Frontal cortex (tissue), 4 donors: Measurements from ENCODE around the gene KNOP1. TPM values are rescaled to one million over a fixed set of nuclear protein-coding genes. Genes with fewer than 3 reads are reported as not detected.
A peak's percentile ranks its signal among the peaks of the same experiment; 100 is the strongest.
"Not testable (repeated sequence)": the region's sequence is repeated elsewhere in the genome, so short reads cannot be mapped to it uniquely, and the experiment has no call there.

Experiments
- DNase-seq, 2 donors: peaks; one replicate each; pipeline ENCODE4 v3.0.0; 2012; ENCODE audit warnings: low spot score in 2 of 2
- FAIRE-seq: peaks from 2 replicates; lab custom pipeline; 2012; peaks lifted over from hg19 to GRCh38; lab: Jason Lieb, UNC
- total RNA-seq: library from RNA; depleted of rRNA; stranded (reverse); fragments of >200 nt; gene quantifications from one replicate; pipeline ENCODE4 v1.2.3, GENCODE V29; 2014
- donor health status: control.
- donor health status: control.
- donor health status: control.

The KNOP1 gene
- total RNA-seq, 1 donor from 2014 or later: 20.0 TPM

DNA sequence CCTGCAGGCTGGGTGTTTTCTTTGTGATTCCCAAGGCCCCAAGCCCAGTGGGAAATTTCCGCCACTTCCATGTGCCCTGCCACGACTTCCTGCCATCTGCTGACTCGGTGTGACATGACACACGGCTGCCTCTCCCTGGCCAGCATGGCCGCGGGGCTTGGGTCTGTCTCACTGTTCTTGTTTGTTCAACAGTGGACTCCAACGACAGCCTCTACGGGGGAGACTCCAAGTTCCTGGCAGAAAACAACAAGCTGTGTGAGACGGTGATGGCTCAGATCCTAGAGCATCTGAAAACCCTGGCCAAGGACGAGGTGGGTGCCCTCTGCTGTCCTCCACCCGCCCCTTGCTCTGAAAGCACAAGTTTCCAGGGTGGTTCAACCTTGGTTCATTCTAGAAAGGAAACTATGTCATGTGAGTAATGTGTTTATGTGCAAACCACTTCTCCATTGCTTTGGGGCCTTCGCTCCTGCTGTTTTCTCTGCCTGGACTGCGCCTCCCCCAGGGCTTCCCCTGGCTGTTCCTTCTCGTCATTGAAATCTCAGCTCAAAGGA is 26.8 kb downstream of the KNOP1 start:
- FAIRE-seq (no peak), DNase-seq (no peak)

DNA sequence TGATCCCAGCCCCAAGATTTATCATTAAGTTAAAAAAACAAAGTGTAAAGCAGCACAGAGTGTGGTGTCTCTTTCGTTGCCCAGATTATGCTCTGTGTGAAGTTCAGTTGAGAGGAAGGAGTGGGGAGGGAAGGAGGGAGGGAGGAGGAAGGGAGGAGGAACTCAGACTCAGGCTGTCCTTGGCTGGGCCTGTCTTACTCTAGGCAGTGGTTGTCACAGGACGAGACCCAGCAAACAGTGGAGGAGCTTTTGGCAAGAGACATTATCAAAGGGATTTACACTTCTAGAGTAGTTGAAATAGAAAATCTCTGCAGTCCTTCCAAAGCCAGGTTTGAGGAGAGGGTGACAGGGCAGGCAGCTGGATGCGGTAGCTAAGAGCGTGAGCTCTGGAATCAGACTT is 27.8 kb downstream of the KNOP1 start:
- FAIRE-seq: no peak
- no peak for DNase-seq

DNA sequence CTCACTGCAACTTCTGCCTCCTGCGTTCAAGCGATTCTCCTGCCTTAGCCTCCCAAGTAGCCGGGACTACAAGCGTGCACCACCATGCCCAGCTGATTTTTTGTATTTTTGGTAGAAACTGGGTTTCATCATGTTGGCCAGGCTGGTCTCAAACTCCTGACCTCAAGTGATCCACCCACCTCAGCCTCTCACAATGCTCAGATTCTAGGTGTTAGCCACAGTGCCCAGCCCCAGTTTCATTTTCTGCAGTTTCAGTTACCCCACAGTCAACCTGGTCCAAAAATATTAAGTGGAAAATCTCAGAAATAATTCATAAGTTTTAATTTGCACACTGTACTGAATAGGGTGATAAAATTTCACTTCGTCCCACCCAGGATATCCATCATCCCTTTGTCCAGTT is 28.7 kb downstream of the KNOP1 start:
- FAIRE-seq: no peak
- DNase-seq: no peak

GRCh38 chr16:19688396-19689024 is 29.5 kb downstream of the KNOP1 start:
- no peak for FAIRE-seq
- DNase-seq: no peak

DNA sequence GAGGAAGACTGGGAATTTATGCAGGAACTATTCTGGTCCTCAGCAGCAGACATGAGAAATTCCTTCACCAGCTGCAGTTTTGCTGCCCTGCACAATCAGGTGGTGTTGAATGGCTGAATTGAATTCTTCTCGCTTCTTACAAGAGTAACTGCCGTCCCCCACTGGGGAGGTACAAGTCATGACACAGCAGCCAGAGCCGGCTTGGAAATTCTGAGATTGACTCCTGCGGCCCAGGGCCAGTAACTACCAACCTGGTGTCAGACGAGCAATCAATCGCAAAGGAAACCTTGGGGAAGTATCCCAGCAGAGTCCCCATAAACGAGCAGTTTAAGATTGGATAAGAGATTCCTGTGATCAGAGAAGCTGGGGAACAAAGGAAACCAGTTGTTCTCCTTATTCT is 30.7 kb downstream of the KNOP1 start:
- FAIRE-seq (no peak), DNase-seq (no peak)

DNA sequence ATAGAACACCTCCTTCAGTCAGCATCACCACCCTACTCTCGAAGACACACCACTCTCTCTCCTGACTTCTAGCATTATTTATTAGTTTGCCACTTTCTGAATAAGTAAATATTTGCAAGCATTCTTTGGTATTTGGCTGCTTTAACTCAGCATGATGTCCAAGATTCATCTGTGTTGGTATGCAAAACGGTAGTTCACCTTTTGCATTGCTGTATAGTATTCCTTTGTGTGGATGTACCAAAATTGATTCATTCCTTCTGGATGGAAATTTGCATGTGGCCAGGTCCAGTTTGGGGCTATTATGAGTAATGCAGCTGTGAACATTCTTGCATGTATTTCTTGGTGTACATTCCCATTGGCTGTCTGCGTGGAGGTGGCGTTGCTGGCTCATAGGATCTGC is 32.9 kb downstream of the KNOP1 start:
- DNase-seq (no peak), FAIRE-seq (no peak)

DNA sequence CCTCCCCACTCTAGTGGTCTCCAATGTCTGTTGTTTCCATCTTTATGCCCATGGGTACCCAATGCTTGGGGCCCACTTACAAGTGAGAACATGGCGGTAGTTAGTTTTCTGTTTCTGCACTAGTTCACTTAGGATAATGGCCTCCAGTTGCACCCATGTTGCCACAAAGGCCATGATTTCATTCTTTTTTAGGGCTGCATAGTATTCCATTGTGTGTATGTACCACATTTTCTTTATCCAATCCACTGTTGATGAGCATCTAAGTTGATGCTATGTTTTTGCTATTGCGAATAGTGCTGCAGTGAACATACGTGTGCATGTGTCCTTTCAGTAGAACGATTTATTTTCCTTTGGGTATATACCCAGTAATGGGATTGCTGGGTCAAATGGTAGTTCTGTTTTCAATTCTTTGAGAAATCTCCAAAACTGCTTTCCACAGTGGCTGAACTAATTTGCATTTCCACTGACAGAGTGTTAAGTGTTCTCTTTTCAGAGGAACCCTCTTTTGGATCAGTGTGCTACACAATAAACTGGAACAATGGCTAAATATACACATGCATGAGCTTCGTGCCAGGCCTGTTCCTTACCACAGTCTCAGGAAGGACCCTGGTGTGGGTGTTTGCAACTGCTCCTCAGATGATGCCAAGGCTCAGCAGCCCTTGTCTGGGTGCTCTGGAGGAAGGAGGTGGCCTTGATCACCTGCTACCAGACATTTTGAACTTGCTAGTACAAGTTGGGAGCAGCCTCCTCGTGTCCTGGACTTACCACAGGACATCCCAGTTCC is 34.4 kb downstream of the KNOP1 start:
- no peak for FAIRE-seq
- DNase-seq: no peak

DNA sequence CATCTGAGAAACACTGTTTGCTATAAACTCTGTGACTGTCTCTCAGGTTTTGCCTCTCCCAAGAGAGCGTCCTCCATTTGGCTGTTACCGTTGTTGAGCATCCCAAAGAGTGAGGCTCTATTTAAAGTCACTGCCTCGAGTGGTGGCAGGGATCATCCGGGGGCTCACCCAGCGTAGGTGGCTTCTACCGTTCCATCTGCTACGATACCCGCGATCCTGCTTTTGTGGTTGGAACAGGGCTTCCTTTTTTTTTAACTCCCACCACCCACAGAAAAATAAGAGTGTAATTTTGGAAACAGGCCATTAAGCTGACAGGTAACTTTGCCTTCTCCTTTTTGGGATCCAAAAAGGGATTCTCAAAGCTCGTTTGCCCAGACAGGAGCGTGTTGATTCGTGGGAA is 36.4 kb downstream of the KNOP1 start:
- no peak for FAIRE-seq

DNA sequence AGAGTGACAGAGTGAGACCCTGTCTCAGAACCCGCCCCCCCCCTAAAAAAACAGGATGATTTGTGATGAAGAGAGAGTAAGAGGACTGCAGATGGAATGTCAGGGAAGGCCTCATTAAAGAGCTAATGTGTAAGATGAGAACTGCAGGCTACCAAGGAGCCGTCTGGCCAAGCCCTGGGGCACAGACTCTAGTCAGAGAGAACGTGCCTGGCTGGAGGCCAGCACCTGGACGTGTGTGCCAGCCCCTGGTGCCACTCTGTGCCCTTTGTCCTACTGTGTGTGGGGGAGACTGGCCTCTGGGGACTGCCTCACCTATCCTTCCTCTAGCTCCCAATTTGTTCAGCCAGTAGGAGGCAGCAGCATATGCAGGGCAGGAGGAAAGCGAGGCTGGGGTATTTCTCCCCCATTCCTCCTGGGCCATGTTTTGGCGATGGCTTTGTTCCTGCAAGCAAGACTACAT is 37.1 kb downstream of the KNOP1 start:
- no peak for FAIRE-seq

More for the DNA sequence above, 36.4 kb downstream of the KNOP1 start:
- DNase-seq: no peak

GRCh38 chr16:19679281-19679680 is 38.7 kb downstream of the KNOP1 start:
- FAIRE-seq, DNase-seq: not testable (repeated sequence)

More for the DNA sequence above, 37.1 kb downstream of the KNOP1 start:
- no peak for DNase-seq

GRCh38 chr16:19678804-19679203 is 39.2 kb downstream of the KNOP1 start:
- no peak for FAIRE-seq
- DNase-seq: no peak

DNA sequence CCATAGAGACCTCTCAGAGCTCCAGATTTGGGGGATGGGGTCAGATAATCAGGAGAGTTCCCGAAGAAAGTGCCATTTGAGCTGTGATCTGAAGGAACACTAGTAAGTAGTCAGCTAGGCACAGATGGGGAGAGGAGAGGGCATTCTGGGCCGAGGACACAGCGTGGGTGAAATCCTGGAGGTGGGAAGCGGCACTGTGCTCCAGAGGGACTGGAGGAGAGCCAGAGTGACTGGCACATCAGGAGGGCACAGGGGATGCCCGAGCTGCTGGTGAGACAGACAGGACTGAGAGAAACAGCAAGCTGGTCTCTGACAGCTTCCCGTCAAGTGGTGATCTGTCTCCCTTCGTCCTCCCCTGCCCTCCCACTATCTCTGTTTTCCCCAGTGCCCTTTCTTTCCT is 40.6 kb downstream of the KNOP1 start:
- FAIRE-seq: no peak
- DNase-seq: no peak

GRCh38 chr16:19674485-19674884 is 43.5 kb downstream of the KNOP1 start:
- DNase-seq (no peak), FAIRE-seq (no peak)

- FAIRE-seq (no peak), DNase-seq (no peak)
Measured at GRCh38 chr16:19672378-19672777, 45.6 kb downstream of the KNOP1 start.

GRCh38 chr16:19666477-19666876 is 51.5 kb downstream of the KNOP1 start:
- DNase-seq (peak in 1 of 2 donors; percentile 25), FAIRE-seq (peak; percentile 52)

DNA sequence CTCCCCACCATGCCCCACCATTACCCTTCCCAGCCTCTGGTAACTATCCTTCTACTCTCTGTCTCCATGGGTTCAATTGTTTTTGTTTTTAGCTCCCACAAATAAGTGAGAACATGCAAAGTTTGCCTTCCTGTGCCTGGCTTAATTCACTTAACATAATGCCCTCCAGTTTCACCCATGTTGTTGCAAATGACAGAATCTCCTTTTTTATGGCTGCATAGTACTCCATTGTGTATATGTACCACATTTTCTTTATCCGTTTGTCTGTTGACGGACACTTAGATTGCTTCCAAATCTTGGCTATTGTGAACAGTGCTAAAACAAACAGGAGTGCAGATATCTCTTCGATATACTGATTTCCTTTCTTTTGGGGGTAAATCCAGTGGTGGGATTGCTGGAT is 52.7 kb downstream of the KNOP1 start:
- DNase-seq, FAIRE-seq: not testable (repeated sequence)

GRCh38 chr16:19664166-19664565 is 53.9 kb downstream of the KNOP1 start:
- FAIRE-seq (no peak), DNase-seq (no peak)

GRCh38 chr16:19662351-19662750 is 55.7 kb downstream of the KNOP1 start:
- no peak for DNase-seq
- no peak for FAIRE-seq

DNA sequence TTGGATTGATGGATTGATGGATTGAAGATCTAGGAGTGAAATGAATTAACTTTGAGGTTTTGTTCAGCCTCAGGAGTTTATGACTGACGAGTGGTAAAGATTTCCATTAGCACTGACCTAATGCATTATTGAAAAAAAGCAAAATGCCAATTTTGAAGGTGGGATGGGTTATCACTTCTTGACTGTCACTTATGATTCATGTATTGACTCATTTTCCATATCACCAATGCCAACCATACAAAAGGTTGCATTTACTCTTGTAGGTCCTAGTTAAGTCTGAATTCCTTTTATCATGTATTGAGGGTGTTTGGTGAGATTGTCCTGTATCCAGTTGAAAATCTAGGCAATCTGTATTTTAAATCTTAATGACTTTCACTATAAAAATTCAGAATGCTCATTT is 57.6 kb downstream of the KNOP1 start:
- DNase-seq (no peak), FAIRE-seq (no peak)

GRCh38 chr16:19659554-19659953 is 58.5 kb downstream of the KNOP1 start:
- FAIRE-seq (no peak), DNase-seq (no peak)

DNA sequence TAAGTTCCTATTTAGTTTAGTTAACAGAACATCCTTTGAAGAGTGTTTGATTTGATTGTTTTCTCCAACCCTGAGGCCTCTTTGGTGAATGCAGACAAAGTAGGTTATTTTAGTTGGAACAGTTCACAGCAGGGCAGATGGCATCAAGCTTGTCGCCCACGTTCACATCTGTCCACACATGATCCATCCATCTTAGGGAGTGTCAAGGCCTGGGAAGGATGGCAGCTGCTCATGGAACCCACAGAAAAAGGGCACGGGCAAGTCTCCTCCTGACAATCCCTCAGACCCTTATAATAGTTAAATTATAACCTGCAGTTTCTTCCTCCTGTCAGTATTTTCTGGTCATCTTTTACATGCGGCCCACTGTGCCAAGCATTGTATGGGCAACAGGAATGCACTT is 60.2 kb downstream of the KNOP1 start:
- no peak for DNase-seq
- no peak for FAIRE-seq
